GM18909 (cell line): ENCODE results near the gene CIB2.

ENCODE experiments used
- ATAC-seq: cut with Tn5 transposase; IDR thresholded peaks from one replicate; pipeline ENCODE4 v1.9.1; 2021; ENCODE audit warnings: mild to moderate bottlenecking; ENCODE audit not compliant: unreplicated experiment, poor library complexity

The CIB2 gene

GRCh38 chr15:78070049-78070700, 61.1 kb downstream of the CIB2 start:
- no peak for ATAC-seq

GRCh38 chr15:78069462-78070029, 61.7 kb downstream of the CIB2 start:
- no peak for ATAC-seq

GRCh38 chr15:78069052-78069414, 62.2 kb downstream of the CIB2 start:
- no peak for ATAC-seq

GRCh38 chr15:78067328-78068228, 63.7 kb downstream of the CIB2 start:
- ATAC-seq = no peak

- peak; percentile 43 for ATAC-seq
These were observed 65.0 kb downstream of the CIB2 start for GRCh38 chr15:78065973-78066946.

GRCh38 chr15:78065284-78065872, 65.9 kb downstream of the CIB2 start:
- ATAC-seq = no peak

- ATAC-seq = no peak
These were observed 66.7 kb downstream of the CIB2 start for GRCh38 chr15:78064544-78064943.

- ATAC-seq = no peak
These were observed 67.3 kb downstream of the CIB2 start for GRCh38 chr15:78063970-78064385.

GRCh38 chr15:78063217-78063616, 68.0 kb downstream of the CIB2 start:
- no peak for ATAC-seq

- ATAC-seq = peak; percentile 55
These were observed 69.2 kb downstream of the CIB2 start for GRCh38 chr15:78061963-78062427.

GRCh38 chr15:78060232-78060631, 71.0 kb downstream of the CIB2 start:
- no peak for ATAC-seq

- no peak for ATAC-seq
These were observed 72.0 kb downstream of the CIB2 start for GRCh38 chr15:78059110-78059839.

- no peak for ATAC-seq
These were observed 72.8 kb downstream of the CIB2 start for GRCh38 chr15:78058401-78058935.

GRCh38 chr15:78057803-78058202, 73.4 kb downstream of the CIB2 start:
- no peak for ATAC-seq

GRCh38 chr15:78056714-78057269, 74.5 kb downstream of the CIB2 start:
- no peak for ATAC-seq

- no peak for ATAC-seq
These were observed 75.1 kb downstream of the CIB2 start for GRCh38 chr15:78055919-78056713.

GRCh38 chr15:78054966-78055365, 76.3 kb downstream of the CIB2 start:
- no peak for ATAC-seq
